Gastroesophageal sphincter (tissue), 3 donors: ENCODE results near the gene UTP20.

Experiments used
- POLR2A ChIP-seq, 2 donors: fragments of 450-650 bp; IDR thresholded peaks; one replicate each; pipeline ENCODE4 v1.6.1; 2017; ENCODE audit warnings: antibody characterized with exemption in 2 of 2, mild to moderate bottlenecking in 2 of 2, moderate library complexity in 1 of 2
- POLR2AphosphoS5 ChIP-seq: sonication (generic); formaldehyde crosslinking; IDR thresholded peaks from one replicate; pipeline ENCODE4 v1.6.1; 2017; ENCODE audit warnings: antibody characterized with exemption
- TF ChIP-seq, protein P1 (sequence below), 4 experiments: fragments of 200-600 bp in 2 of 4; fragments of 450-650 bp in 2 of 4; sonication (generic) in 1 of 4; IDR thresholded peaks; one replicate each; pipeline ENCODE4 v1.5.1; 2017 to 2019; ENCODE audit warnings: antibody characterized with exemption in 4 of 4, mild to moderate bottlenecking in 2 of 4, moderate library complexity in 2 of 4

DNA sequence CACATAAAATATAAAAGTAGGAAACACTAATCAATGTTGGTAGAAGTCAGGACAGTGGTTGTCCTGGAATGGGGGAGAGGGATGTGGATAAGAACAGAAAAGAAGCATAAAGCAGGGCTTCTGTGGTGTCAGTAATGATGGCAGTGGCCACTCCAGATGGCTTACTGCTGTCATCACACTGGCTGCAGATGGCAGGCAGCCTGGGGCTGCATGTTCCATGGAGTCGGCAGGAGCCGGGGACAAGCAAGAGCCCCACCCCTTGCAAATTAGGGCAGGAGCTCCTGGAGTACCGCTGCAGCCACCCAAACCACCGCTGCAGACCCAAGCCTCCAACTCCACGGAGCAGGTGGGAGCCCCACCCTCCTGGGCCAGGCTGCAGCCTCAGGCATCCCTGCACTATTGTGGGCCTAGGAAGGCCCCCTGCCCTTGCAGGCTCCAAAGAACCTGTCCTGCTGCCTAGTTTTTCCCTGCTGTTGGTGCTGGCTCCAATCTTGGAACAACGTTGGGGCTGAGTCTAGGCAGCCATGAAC lies 41.0 kb upstream of the UTP20 start:
- TF ChIP-seq POLR2A (IDR thresholded peaks at IDR 0.05) = no peak
- TF ChIP-seq, protein P1, sequence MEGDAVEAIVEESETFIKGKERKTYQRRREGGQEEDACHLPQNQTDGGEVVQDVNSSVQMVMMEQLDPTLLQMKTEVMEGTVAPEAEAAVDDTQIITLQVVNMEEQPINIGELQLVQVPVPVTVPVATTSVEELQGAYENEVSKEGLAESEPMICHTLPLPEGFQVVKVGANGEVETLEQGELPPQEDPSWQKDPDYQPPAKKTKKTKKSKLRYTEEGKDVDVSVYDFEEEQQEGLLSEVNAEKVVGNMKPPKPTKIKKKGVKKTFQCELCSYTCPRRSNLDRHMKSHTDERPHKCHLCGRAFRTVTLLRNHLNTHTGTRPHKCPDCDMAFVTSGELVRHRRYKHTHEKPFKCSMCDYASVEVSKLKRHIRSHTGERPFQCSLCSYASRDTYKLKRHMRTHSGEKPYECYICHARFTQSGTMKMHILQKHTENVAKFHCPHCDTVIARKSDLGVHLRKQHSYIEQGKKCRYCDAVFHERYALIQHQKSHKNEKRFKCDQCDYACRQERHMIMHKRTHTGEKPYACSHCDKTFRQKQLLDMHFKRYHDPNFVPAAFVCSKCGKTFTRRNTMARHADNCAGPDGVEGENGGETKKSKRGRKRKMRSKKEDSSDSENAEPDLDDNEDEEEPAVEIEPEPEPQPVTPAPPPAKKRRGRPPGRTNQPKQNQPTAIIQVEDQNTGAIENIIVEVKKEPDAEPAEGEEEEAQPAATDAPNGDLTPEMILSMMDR (IDR thresholded peaks at IDR 0.05) = no peak
- no peak for TF ChIP-seq POLR2AphosphoS5
